Activated CD8-positive, alpha-beta memory T cell treated with anti-CD3 and anti-CD28 coated beads, Interleukin-2, amount 50 U/mL, for 4 hours (primary cell): ENCODE measurements around the gene SLC17A3.

Experiments used
- DNase-seq: peaks from one replicate; pipeline ENCODE4 v3.0.0-alpha.2; 2020

Gene SLC17A3

GRCh38 chr6:25832670-25833069 lies 41.4 kb downstream of the SLC17A3 start:
- no peak for DNase-seq

- no peak for DNase-seq
Observed at GRCh38 chr6:25832307-25832662, 41.8 kb downstream of the SLC17A3 start.

- DNase-seq = no peak
Observed at GRCh38 chr6:25831532-25832306, 42.3 kb downstream of the SLC17A3 start, which contains the start of gene SLC17A1. SLC17A1 (minus strand) TSS chr6:25832052; CDS start chr6:25830557, 1,495 bp downstream.

- no peak for DNase-seq
Observed at GRCh38 chr6:25830458-25830857, 43.6 kb downstream of the SLC17A3 start.

- no peak for DNase-seq
Observed at GRCh38 chr6:25829375-25829774, 44.7 kb downstream of the SLC17A3 start.

GRCh38 chr6:25821341-25821740 lies 52.7 kb downstream of the SLC17A3 start:
- DNase-seq = no peak

- DNase-seq = no peak
Observed at GRCh38 chr6:25816252-25816651, 57.8 kb downstream of the SLC17A3 start.

- no peak for DNase-seq
Observed at GRCh38 chr6:25815194-25815593, 58.8 kb downstream of the SLC17A3 start.

- DNase-seq = no peak
Observed at GRCh38 chr6:25804804-25805203, 69.2 kb downstream of the SLC17A3 start.

GRCh38 chr6:25801436-25801835 lies 72.6 kb downstream of the SLC17A3 start:
- DNase-seq = no peak
